B cell (primary cell): ENCODE results near the gene SLC4A4. TPM values are rescaled to one million over a fixed set of nuclear protein-coding genes. Genes with fewer than 3 reads are reported as not detected.

ENCODE experiments used
- ATAC-seq: fragments of 200-7000 bp; cut with Tn5 transposase; one replicate; pipeline ENCODE4 v1.10.0; 2021; ENCODE audit warnings: low read depth, mild to moderate bottlenecking, moderate number of reproducible peaks, moderate library complexity
- CTCF ChIA-PET: fragments of 350-600 bp; sonication (Branson Sonifier 250); formaldehyde crosslinking; loops from one replicate; lab custom pipeline; 2021; ENCODE audit warnings: antibody characterized with exemption, inconsistent platforms; lab: Charles Lee
- POLR2A ChIA-PET: fragments of 350-600 bp; sonication (Branson Sonifier 250); formaldehyde crosslinking; loops from one replicate; lab custom pipeline; 2021; ENCODE audit warnings: antibody characterized with exemption; lab: Charles Lee
- DNase-seq: peaks from one replicate; pipeline ENCODE4 v3.0.0; 2013
- H2AFZ ChIP-seq: 2 replicates; pipeline ENCODE4 v1.6.1; 2012; ENCODE audit warnings: mild to moderate bottlenecking, low read depth, low read length; ENCODE audit not compliant: insufficient read depth, poor library complexity, severe bottlenecking
- H3K27ac ChIP-seq, 2 donors: 1 replicate in 1 of 2; 2 replicates in 1 of 2; pipeline ENCODE4 v1.5.1; 2012 to 2013; ENCODE audit warnings: low read length in 2 of 2, mild to moderate bottlenecking in 2 of 2, moderate library complexity in 1 of 2
- H3K27me3 ChIP-seq, 4 experiments: fragments of 200-600 bp in 1 of 4; sonication (generic) in 1 of 4; replicated peaks in 1 of 4; 1 replicate in 2 of 4; 2 replicates in 2 of 4; pipeline versions ENCODE4 v1.6.1 to v1.7.0; 2013 to 2016; ENCODE audit warnings: low read length in 3 of 4, mild to moderate bottlenecking in 2 of 4, mixed read lengths in 1 of 4, moderate library complexity in 1 of 4; ENCODE audit not compliant: insufficient read depth in 4 of 4, control insufficient read depth in 3 of 4; ENCODE audit errors: control extremely low read depth in 1 of 4
- H3K36me3 ChIP-seq, 2 experiments: replicated peaks in 1 of 2; 1 replicate in 1 of 2; 2 replicates in 1 of 2; pipeline versions ENCODE4 v1.6.1 to v1.7.1; 2013; ENCODE audit warnings: low read length in 1 of 2; ENCODE audit not compliant: insufficient read depth in 2 of 2, control insufficient read depth in 1 of 2; ENCODE audit errors: control extremely low read depth in 1 of 2, extremely low read depth in 1 of 2
- H3K4me1 ChIP-seq, 2 donors: fragments of 200-600 bp in 1 of 2; sonication (generic) in 1 of 2; 1 replicate in 1 of 2; 2 replicates in 1 of 2; pipeline versions ENCODE4 v1.5.1 to v1.6.1; 2013 to 2017; ENCODE audit warnings: low read length in 2 of 2; ENCODE audit not compliant: control insufficient read depth in 2 of 2, insufficient read depth in 2 of 2
- H3K4me2 ChIP-seq: replicated peaks from 2 replicates; pipeline ENCODE3; 2012; ENCODE audit warnings: mild to moderate bottlenecking, low read depth, low read length; ENCODE audit not compliant: poor library complexity, severe bottlenecking
- H3K4me3 ChIP-seq, 5 experiments: fragments of 200-600 bp in 1 of 5; sonication (generic) in 1 of 5; 1 replicate in 3 of 5; 2 replicates in 2 of 5; pipeline versions ENCODE4 v1.5.1 to v1.7.0; 2011 to 2016; ENCODE audit warnings: low read length in 4 of 5, mild to moderate bottlenecking in 4 of 5, low read depth in 2 of 5, control low read depth in 1 of 5, moderate library complexity in 1 of 5; ENCODE audit not compliant: insufficient read depth in 1 of 5; ENCODE audit errors: control extremely low read depth in 1 of 5, extremely low read depth in 1 of 5
- H3K79me2 ChIP-seq: fragments of 200-600 bp; sonication (generic); one replicate; pipeline ENCODE4 v1.6.0; 2016; ENCODE audit warnings: low read length; ENCODE audit not compliant: control insufficient read depth, insufficient read depth
- H3K9ac ChIP-seq: fragments of 200-600 bp; sonication (generic); 2 replicates; pipeline ENCODE4 v1.6.1; 2017; ENCODE audit warnings: mild to moderate bottlenecking, low read length, moderate library complexity
- H3K9me3 ChIP-seq, 3 donors: one replicate each; pipeline versions ENCODE4 v1.6.1 to v1.7.1; 2013; ENCODE audit warnings: low read length in 2 of 3; ENCODE audit not compliant: control insufficient read depth in 2 of 3, insufficient read depth in 1 of 3; ENCODE audit errors: control extremely low read depth in 1 of 3
- H4K20me1 ChIP-seq: 2 replicates; pipeline ENCODE4 v1.6.0; 2012; ENCODE audit warnings: mild to moderate bottlenecking, low read length; ENCODE audit not compliant: insufficient read depth, control insufficient read depth, poor library complexity, severe bottlenecking
- H3K27ac Mint-ChIP-seq: one replicate; pipeline ENCODE4 v1.8.0; 2021; ENCODE audit warnings: mixed read lengths
- H3K27me3 Mint-ChIP-seq: one replicate; pipeline ENCODE4 v1.8.0; 2021; ENCODE audit warnings: mixed read lengths
- H3K4me1 Mint-ChIP-seq: one replicate; pipeline ENCODE4 v1.8.0; 2021; ENCODE audit warnings: mixed read lengths
- H3K4me3 Mint-ChIP-seq: one replicate; pipeline ENCODE4 v1.8.0; 2021; ENCODE audit warnings: mixed read lengths
- H3K9me3 Mint-ChIP-seq: one replicate; pipeline ENCODE4 v1.8.0; 2022; ENCODE audit warnings: mixed read lengths; ENCODE audit not compliant: insufficient read depth
- CTCF ChIP-seq: fragments of 200-600 bp; IDR thresholded peaks from one replicate; pipeline ENCODE4 v1.8.0; 2022; ENCODE audit warnings: antibody characterized with exemption, mild to moderate bottlenecking
- EZH2 ChIP-seq: IDR thresholded peaks from 2 replicates; pipeline ENCODE4 v1.6.1; 2012; ENCODE audit warnings: borderline replicate concordance, low read depth, mild to moderate bottlenecking, moderate library complexity, low read length; ENCODE audit not compliant: insufficient read depth, poor library complexity, severe bottlenecking
- WGBS: methylation state at CpG from one replicate; pipeline ENCODE4 v1.1.5; 2013; ENCODE audit warnings: missing lambda C conversion rate; ENCODE audit not compliant: insufficient coverage; 5-methylcytosine and 5-hydroxymethylcytosine counted together
- intact Hi-C: fragments of 100-400 bp; cut with micrococcal nuclease; formaldehyde crosslinking; loops from one replicate; pipeline ENCODE4 v1.10.0; 2022
- polyA plus RNA-seq: library from polyadenylated mRNA; depleted of rRNA; stranded (reverse); fragments of >200 nt; gene quantifications from 2 replicates; pipeline ENCODE4 v1.2.3, GENCODE V29; 2012
- total RNA-seq, 2 donors: library from RNA; stranded (reverse); fragments of 120-200 nt in 1 of 2; gene quantifications; 1 replicate in 1 of 2; 2 replicates in 1 of 2; pipeline versions ENCODE4 v1.2.3 to v1.2.4, GENCODE V29; 2013 to 2022

The SLC4A4 gene
- total and polyA plus RNA-seq, 2 donors (not counting 1 experiment from before 2014, with no cell fraction given): not detected

- Histone ChIP-seq H3K79me2 (no peaks in the 10 kb centered on the region), H3K4me1 (no peaks in the 10 kb centered on the region), H2AFZ (no peak overlapping the region), H3K9me3 (no peaks in the 10 kb centered on the region), H3K27ac (no peak overlapping the region), H4K20me1 (no peaks in the 10 kb centered on the region), H3K4me2 (no peak overlapping the region), H3K4me3 (no peak overlapping the region), H3K36me3 (no peaks in the 10 kb centered on the region), H3K9ac (no peak overlapping the region), H3K27me3 (peaks cover 0 to 2% (median 0%) of the 10 kb centered on the region in 4 experiments)
- intact Hi-C loops: no loop called here
- ChIA-PET CTCF (no interaction called here), POLR2A (no interaction called here)
- DNase-seq: no peak
- no peaks in the 10 kb centered on the region for H3K9me3 Mint-ChIP-seq
- no peaks in the 10 kb centered on the region for H3K4me1 Mint-ChIP-seq
- H3K4me3 Mint-ChIP-seq: no peak overlapping the region
- no peak for ATAC-seq
- H3K27ac Mint-ChIP-seq: no peak overlapping the region
- TF ChIP-seq CTCF: no peak
- TF ChIP-seq EZH2: no peak
- no peaks in the 10 kb centered on the region for H3K27me3 Mint-ChIP-seq
Observed at GRCh38 chr4:71498625-71499024, 159.8 kb downstream of the SLC4A4 start.

- Histone ChIP-seq H3K4me1 (no peaks in the 10 kb centered on the region), H3K4me3 (no peak overlapping the region), H4K20me1 (no peaks in the 10 kb centered on the region), H3K9me3 (peaks cover 0 to 1% (median 0%) of the 10 kb centered on the region in 3 donors), H3K27me3 (peaks cover 0 to 2% (median 0%) of the 10 kb centered on the region in 4 experiments), H3K9ac (no peak overlapping the region), H2AFZ (no peak overlapping the region), H3K27ac (no peak overlapping the region), H3K4me2 (no peak overlapping the region), H3K36me3 (no peaks in the 10 kb centered on the region), H3K79me2 (no peaks in the 10 kb centered on the region)
- no peaks in the 10 kb centered on the region for H3K4me1 Mint-ChIP-seq
- WGBS: 91% methylated on average over 5 of the region's 7 CpGs
- no peaks in the 10 kb centered on the region for H3K9me3 Mint-ChIP-seq
- DNase-seq: no peak
- ChIA-PET CTCF (no interaction called here), POLR2A (no interaction called here)
- no peak overlapping the region for H3K4me3 Mint-ChIP-seq
- H3K27me3 Mint-ChIP-seq: no peaks in the 10 kb centered on the region
- no peak for TF ChIP-seq EZH2
- no peak for TF ChIP-seq CTCF
- intact Hi-C loops: no loop called here
- no peak overlapping the region for H3K27ac Mint-ChIP-seq
- ATAC-seq: no peak
Observed at GRCh38 chr4:71501992-71502391, 163.2 kb downstream of the SLC4A4 start.
